Progenitor cell of endocrine pancreas (in vitro differentiated cells): Measurements from ENCODE around the gene KIRREL1. TPM values are rescaled to one million over a fixed set of nuclear protein-coding genes. Genes with fewer than 3 reads are reported as not detected.
A peak's percentile ranks its signal among the peaks of the same experiment; 100 is the strongest.

Experiments
- DNase-seq: peaks from one replicate; pipeline ENCODE4 v3.0.0; 2021; ENCODE audit warnings: low spot score; ENCODE audit not compliant: unreplicated experiment
- H3K27ac Mint-ChIP-seq: 2 replicates; pipeline ENCODE4 v1.8.0; 2021; ENCODE audit warnings: mild to moderate bottlenecking, moderate library complexity, mixed read lengths
- H3K27me3 Mint-ChIP-seq: 2 replicates; pipeline ENCODE4 v1.8.0; 2021; ENCODE audit warnings: mixed read lengths
- H3K36me3 Mint-ChIP-seq: 2 replicates; pipeline ENCODE4 v1.8.0; 2022; ENCODE audit warnings: mixed read lengths; ENCODE audit not compliant: insufficient read depth
- H3K4me1 Mint-ChIP-seq: 2 replicates; pipeline ENCODE4 v1.8.0; 2021; ENCODE audit warnings: low read depth, mixed read lengths
- H3K4me3 Mint-ChIP-seq: 2 replicates; pipeline ENCODE4 v1.8.0; 2021; ENCODE audit warnings: low read depth, mild to moderate bottlenecking, moderate library complexity, mixed read lengths
- H3K9me3 Mint-ChIP-seq: 2 replicates; pipeline ENCODE4 v1.8.0; 2021; ENCODE audit warnings: low read depth, mixed read lengths
- CTCF ChIP-seq: fragments of 200-600 bp; sonication (generic); IDR thresholded peaks from one replicate; pipeline ENCODE4 v1.5.0; 2021; ENCODE audit warnings: antibody characterized with exemption, mild to moderate bottlenecking; ENCODE audit not compliant: unreplicated experiment
- total RNA-seq: library from RNA; stranded (reverse); gene quantifications from 2 replicates; pipeline ENCODE4 v1.2.1, GENCODE V29; 2021

The KIRREL1 gene
- total RNA-seq, 1 donor from 2014 or later, result 43.8 TPM

- no peak for DNase-seq
- no peak for TF ChIP-seq CTCF
- Mint-ChIP-seq H3K36me3 (peaks cover 7% of the 10 kb centered on the region), H3K4me1 (peaks cover 3% of the 10 kb centered on the region), H3K27ac (no peak overlapping the region), H3K27me3 (no peaks in the 10 kb centered on the region), H3K9me3 (no peaks in the 10 kb centered on the region), H3K4me3 (no peak overlapping the region)
These were observed 41.6 kb downstream of the KIRREL1 start for GRCh38 chr1:158035014-158035413.

GRCh38 chr1:158035976-158036583 lies 42.6 kb downstream of the KIRREL1 start:
- Mint-ChIP-seq H3K27ac (no peak overlapping the region), H3K27me3 (no peaks in the 10 kb centered on the region), H3K4me1 (peaks cover 3% of the 10 kb centered on the region), H3K36me3 (peaks cover 7% of the 10 kb centered on the region), H3K9me3 (no peaks in the 10 kb centered on the region), H3K4me3 (no peak overlapping the region)
- no peak for DNase-seq
- TF ChIP-seq CTCF, result peak; percentile 87

GRCh38 chr1:158037008-158037865 lies 43.8 kb downstream of the KIRREL1 start:
- Mint-ChIP-seq H3K9me3 (no peaks in the 10 kb centered on the region), H3K4me3 (no peak overlapping the region), H3K27ac (no peak overlapping the region), H3K36me3 (peaks cover 4% of the 10 kb centered on the region), H3K4me1 (peaks cover 9% of the 10 kb centered on the region), H3K27me3 (no peaks in the 10 kb centered on the region)
- DNase-seq, result no peak
- TF ChIP-seq CTCF, result no peak

- Mint-ChIP-seq H3K9me3 (no peaks in the 10 kb centered on the region), H3K4me1 (peaks cover 9% of the 10 kb centered on the region), H3K4me3 (no peak overlapping the region), H3K27ac (peak overlapping the region; percentile 39), H3K36me3 (peaks cover 3% of the 10 kb centered on the region), H3K27me3 (no peaks in the 10 kb centered on the region)
- no peak for DNase-seq
- no peak for TF ChIP-seq CTCF
These were observed 44.5 kb downstream of the KIRREL1 start for GRCh38 chr1:158037866-158038359.

GRCh38 chr1:158038793-158039192 lies 45.3 kb downstream of the KIRREL1 start:
- no peak overlapping the region for H3K27ac Mint-ChIP-seq
- peaks cover 14% of the 10 kb centered on the region for H3K4me1 Mint-ChIP-seq
- H3K4me3 Mint-ChIP-seq, result no peak overlapping the region
- H3K9me3 Mint-ChIP-seq, result no peaks in the 10 kb centered on the region
- H3K27me3 Mint-ChIP-seq, result no peaks in the 10 kb centered on the region
- DNase-seq, result no peak
- no peaks in the 10 kb centered on the region for H3K36me3 Mint-ChIP-seq
- no peak for TF ChIP-seq CTCF
